DOHH2 (cell line): ENCODE data around the gene TRIM24.

Source experiments
- CTCF ChIP-seq: fragments of 200-600 bp; sonication (generic); IDR thresholded peaks from one replicate; pipeline ENCODE4 v1.5.1; 2014; ENCODE audit warnings: antibody characterized with exemption, mild to moderate bottlenecking, low read depth, low read length; ENCODE audit not compliant: poor library complexity, severe bottlenecking
- EZH2phosphoT487 ChIP-seq: fragments of 200-600 bp; sonication (generic); IDR thresholded peaks from 2 replicates; pipeline ENCODE4 v1.6.1; 2017; ENCODE audit warnings: borderline replicate concordance, mild to moderate bottlenecking, antibody characterized with exemption, low read length, moderate library complexity, mixed read lengths

- TF ChIP-seq CTCF, result no peak
- no peak for TF ChIP-seq EZH2phosphoT487
Observed at GRCh38 chr7:138475377-138475776, 15.3 kb downstream of the TRIM24 start.
